ENCODE data around the gene CYTL1.

The CYTL1 gene

DNA sequence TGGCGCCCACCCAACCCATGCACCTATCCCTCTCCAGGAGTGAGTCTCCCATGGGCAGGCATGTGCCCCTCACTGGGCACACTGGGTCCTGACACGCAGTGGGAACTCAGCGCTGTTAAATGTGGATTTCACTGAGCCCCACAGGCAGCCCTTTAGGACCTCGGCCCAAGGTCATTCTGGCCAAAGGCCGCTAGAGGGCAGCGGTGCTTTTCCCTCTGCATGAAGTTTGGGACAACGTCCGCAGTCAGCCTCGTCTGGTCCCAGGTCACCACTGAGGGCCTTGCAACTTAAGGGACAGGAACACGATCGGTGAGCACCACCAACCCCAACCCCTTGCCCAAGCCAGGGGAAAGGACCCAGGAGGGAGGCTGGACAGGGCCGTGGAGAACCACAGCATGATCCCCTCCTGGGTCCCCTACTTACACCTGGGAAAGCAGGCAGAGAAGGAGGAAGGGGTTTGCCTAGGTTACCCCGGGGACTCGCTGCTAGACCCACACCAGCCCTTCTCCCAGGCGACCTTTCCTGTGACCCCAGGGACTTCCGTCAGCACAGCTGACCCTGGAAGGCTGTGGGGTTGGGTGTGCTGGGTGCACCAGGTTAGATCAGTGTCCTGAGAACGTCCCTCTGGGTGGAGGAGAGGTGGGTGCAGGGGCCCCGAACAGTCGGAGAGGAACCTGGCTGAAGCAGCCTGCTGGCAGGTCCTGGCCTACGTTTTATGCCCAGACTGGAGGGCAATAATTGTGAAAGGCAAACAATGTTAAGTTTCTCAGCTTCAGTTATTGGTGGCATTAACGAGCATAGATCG lies 24.0 kb downstream of the CYTL1 start:
- DNase-seq: peak; percentile 74

DNA sequence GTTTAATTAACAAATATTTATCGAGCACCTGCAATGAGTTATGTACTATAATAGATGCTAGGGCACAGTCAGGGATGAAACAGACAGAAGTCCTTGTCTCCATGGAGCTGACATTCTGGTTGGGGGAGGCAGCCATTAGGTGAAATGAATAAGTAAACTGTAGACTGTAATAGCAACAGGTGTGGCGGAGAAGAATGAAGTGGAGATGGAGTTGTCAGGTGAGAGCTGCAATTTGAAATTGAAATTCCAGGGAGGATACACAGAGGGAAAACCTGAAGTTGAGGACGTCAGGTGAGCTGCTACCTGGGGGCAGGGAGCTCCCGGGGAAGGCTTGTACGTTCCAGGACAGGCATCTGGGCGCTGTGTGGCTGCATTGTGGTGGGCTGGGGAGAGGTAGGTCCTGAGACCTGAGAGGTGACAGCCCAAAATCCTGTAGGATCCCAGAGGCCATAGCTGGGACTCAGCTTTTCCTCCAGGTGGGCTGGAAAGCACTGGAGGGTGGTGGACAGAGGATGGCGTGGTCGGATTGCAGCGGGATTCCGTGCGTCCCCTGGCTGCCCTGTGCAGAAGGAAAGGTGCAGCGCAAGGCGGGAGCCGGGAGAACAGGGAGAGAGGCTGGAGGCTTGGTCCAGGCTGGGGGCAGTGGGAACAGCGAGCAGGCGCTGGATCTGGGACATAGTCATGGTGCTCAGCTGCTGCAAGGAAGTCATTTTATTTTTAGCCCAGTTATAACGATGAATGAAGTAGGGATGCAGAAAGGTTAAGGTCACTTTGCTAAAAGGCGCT lies 24.8 kb downstream of the CYTL1 start:
- DNase-seq: no peak

DNA sequence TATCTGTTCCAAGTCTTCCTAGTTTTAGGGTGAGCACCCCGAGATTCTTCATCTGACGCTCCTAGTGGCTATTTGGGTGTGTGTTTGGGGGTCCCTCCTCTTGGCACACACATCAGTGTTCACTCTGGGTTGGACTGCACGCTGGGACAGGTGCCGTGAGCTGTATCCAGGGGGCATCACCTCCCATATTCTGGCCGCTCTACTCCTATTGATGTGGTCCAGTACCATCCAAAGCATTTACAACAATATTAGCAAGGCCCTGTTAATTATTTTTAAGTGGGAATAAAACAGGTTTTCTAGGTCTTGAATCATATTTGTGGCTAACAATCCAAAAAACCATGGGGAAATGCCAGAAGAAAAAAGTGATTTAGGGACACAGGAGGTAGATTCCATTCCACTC lies 26.4 kb downstream of the CYTL1 start:
- DNase-seq: no peak

DNA sequence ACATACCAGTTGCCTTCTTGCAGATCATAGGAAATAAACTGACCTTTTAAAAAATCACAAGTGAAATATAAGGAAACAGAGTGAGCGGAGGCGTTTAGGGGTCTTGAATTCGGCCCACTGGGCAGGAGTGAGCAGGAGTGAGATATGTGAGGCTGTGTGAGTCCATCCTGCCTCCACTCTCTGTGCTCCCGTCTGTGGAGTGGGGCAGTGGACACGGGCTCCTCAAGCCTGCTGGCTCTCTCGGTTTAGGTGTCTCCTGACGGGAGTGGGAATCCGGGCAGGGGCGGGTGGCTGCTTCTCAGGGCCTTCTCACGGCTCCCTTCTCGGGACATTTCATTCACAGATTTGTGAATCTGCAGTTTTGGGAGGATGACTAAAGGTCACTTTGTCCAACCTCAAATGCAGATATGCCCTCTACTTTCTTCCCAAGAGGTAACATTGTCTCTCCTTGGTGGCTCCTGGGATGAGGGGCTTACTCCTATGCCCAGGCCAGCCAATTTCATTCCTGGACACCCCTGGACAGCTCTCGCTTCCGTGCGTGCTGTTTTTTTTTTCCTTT lies 27.6 kb downstream of the CYTL1 start:
- no peak for DNase-seq

DNA sequence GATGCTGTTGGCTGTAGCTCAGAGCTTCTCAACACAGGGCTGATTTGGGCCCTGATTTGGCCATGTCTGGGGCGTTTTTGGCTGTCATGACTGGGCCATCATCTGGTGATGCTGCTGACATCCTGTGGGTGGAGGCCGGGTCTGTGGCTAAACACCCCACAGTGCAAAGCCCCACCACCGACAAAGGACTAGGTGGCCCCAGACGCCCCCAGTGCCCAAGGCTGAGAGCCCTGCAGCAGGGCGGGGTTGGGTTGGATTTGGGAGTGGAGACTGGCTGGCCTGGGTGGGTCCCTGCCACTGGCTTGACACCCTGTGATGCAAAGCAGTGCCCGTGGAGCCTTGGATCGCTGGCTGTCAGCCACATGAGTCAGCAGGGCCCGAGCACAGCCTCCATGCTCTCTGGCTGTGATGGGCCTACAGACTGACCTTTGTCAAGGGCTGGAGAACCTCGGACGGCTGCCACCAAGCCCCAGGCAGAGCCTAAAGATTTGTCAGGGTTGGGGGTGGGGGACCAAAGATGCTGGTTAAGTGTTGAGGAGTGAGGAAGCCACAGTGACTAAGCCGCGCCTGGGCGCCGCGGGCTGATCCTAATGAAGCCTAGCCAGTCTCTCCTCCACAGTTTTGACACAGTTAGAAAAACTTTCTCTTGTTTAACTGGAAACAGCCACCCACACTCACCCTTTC lies 28.3 kb downstream of the CYTL1 start:
- peak; percentile 98 for DNase-seq

DNA sequence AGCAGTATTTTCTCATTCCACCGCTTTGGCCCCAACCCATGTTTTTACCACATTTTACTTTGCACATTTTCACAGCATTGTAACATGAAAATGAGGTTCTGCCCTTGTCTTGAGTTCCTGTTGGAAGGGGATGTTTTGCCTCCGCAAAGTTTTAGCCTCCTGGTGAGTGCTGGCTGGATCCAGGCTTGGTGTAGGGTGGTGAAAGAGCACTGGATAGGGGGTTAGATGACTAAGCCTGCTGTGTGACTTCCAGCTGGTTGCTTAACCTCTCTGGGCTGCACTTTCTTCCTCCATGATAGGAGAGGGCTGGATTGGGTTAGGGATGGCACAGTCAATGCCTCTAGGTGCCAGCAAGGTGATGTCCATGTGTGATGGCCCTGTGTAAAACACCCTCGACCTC lies 28.9 kb downstream of the CYTL1 start:
- DNase-seq: no peak

DNA sequence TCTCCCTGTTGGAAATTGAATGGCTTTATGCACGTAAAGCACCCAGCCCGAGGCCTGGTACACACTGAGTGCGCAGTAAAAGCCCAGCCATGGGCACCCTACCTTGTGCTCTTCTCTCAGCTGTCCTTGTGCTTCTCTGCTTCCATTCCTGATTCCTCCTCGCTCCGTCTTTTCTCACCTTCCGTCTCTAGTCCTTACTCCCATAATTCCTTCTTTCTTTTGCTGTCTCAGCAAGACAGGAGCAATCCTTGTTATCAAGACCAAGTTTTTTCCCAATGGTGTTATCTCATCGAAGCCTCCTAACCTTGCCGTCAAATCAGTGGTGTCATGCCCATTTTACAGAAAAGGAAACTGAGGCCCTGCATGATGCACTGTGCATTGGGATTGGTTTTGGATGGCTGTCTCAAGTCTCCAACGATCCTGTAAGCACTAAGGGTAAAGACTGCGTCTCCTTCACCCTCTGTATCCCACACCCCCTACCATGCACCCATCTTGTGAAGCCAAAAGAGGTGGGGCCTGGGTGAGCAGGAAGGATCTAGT lies 30.1 kb downstream of the CYTL1 start:
- DNase-seq: no peak

DNA sequence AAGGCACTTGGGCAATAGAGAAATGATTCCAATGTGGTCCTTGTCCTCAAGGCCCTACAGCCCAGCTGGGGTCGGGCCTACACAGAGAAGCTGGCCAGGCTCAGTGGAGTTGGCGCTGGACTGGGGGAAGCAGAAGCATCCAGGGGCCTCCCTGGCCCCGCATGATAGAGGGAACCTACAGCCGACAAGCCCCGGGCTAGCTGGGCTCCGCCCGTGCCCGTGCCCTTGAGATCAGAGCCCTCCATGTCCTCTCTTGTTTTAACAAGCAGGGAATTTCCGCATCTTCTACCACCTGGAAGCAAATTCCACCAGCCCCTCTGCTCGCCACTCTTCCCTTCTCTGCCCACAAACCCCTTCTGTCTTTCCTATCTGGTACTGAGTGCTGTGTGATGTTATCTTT lies 31.6 kb downstream of the CYTL1 start:
- no peak for DNase-seq

DNA sequence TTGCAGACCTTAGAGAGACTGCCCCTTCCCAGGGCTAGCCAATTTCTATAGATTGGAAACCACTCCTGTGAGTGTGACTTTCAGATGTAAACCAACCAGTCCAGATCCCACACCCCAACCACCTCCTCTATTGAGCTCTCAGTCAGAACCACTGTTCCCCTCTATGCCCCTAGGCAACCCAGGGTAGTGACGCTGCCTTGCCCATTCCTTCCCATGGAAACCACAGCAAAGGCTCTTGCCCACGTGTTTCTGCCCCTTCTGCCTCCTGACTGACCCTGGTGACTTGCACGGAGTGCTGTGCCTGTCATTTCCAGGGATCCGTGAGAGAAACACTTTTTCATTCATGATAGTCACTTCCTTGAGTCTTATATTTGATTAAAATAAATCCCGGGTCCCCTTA lies 32.4 kb downstream of the CYTL1 start:
- no peak for DNase-seq

DNA sequence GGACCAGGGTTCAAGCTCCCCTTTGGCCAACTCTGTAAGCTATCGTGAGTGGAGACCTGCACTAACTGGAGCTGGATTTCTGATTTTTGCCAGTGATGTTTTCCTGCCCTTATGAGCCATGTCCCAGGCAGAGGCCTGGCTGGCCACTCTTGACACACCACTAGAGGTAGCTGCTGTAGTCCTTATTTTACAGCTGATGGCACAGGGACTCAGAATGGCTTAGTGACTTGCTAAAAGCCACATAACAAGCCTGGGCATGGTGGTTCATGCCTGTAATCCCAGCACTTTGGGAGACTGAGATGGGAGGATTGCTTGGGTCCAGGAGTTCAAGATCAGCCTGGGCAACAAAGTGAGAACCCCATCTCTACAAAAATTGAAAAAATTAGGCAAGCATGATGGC lies 33.4 kb downstream of the CYTL1 start:
- peak; percentile 25 for DNase-seq

DNA sequence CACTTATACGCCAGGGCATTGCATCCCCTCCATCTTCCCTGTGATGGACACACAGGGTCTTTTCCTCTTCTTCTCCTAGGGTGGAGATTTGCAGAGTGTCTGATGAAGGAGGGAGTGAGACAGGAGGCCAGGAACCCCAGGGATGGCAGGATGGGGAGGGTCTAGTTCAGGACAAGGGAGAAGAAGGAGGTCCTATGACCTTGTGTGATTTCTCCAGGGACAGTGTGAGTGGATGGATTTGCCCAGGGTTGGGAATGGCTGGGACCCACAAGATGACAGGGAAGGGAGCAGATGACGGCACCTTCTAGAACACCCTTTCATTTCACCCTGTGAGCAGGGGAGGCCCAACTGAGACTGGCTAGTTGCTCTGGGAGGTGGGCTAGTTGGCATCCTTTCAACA lies 34.2 kb downstream of the CYTL1 start:
- DNase-seq: no peak

DNA sequence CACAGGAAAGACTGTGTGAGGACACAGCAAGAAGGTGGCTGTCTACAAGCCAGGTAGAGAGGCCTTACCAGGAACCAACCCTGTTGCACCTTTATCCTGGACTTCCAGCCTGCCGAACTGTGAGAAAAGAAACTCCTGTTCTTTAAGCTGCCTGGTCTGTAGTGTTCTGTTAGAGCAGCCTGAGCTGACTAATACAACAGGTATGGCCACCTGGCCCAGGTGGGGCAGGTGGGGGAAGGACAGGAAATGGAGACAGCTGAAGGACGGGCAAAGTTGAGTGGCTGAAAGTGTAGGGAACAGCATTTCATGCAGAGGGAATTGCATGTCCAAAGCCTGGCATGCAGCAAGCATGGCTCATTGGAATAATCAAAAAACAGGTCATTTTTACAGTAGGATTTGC lies 35.1 kb downstream of the CYTL1 start:
- no peak for DNase-seq

DNA sequence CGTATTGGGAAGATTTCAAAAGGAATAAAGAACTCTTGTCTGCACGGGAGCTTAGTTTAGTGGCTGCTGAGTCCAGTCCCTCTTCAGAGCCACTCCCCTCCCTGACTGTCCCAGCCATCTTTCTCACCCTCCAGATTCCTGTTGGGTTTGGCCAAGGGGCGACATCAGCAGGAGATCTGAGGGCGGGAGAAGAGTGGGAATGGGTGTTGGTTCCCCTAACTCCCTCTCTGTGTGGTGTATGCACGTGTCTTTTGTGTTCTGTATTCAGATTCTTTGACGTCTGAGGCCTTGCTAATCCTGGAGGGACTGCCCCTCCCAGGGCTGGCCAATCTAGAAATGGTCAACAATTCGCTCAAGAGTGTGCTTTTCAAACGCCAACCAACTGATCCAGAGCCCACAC lies 37.4 kb downstream of the CYTL1 start:
- DNase-seq: no peak

DNA sequence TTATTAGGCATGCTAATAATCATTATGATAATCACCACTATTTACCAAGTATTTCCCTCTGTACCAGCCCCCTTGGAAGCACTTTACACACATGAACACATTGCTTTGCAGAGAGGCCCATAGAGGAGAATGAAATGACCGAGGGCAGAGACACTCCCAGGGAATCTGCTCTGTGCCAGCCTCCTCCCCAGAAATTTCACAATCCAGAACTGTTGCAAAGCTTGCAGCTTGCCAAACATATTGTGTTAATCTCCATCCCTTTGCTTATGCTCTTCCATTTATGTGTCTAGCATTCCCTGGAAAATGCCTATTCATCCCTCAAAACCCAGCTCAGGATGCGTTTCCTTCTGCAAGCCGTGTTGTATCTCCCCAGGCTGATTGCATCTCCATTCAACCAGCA lies 37.8 kb downstream of the CYTL1 start:
- no peak for DNase-seq

DNA sequence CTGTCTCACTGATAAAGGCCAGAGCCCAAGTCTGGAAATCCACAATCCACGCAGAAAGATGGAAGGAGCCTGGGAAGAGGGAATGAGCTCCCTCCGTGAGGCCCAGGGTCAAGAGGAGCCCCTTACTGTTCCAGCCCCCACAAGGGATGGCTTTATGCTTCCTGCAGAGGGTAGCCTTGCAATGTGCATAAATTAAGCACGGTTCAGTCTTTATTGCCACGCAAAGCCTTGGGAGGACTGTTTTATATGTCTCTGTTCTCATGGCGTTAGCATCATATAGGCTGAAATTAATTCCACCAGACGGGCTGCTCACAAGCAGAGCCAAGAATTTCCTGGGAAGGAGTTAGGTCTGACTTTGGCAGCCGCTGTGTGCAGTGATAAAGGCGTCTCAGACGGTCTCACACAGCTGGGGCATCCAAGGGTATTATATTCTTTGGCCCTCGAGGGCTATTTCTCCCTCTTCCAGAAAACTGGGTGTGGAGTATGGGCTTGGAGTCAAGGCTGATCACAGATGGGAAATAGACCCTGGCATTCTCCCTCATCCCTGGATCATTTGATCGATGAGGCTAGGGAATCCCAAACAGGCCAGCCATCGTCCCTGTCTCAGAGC lies 38.5 kb downstream of the CYTL1 start:
- DNase-seq: no peak

DNA sequence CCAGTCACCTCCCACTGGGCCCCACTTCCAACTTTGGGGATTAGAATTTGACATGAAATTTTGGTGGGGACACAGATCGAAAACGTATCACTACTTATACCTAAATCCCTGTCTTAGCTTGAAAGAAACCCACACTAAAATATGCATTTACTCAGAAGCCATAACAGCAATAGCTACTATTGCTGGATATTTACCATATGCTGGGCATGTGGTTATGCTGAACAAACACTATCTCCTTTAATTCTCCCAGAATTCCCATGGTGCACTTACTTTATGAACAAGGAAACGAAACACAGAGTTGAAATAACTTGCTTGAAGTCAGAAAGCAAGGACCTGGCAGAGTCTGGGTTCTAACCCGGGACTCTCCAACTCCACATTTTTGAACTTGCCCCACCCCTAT lies 39.3 kb downstream of the CYTL1 start:
- DNase-seq: no peak

DNA sequence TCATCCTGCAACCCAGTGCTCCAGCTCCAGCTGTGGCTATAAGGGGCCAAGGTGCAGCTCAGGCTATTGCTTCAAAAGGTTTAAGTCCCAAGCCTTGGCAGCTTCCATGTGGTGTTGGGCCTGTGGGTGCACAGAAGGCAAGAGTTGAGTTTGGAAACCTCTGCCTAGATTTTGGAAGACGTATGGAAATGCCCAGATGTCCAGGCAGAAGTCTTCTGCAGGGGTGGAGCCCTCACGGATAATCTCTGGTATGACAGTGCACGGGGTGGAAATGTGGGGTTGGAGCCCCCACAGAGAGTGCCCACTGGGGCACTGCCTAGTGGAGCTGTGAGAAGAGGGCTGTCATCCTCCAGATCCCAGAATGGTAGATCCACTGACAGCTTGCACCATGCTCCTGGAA lies 44.5 kb downstream of the CYTL1 start:
- no peak for DNase-seq

DNA sequence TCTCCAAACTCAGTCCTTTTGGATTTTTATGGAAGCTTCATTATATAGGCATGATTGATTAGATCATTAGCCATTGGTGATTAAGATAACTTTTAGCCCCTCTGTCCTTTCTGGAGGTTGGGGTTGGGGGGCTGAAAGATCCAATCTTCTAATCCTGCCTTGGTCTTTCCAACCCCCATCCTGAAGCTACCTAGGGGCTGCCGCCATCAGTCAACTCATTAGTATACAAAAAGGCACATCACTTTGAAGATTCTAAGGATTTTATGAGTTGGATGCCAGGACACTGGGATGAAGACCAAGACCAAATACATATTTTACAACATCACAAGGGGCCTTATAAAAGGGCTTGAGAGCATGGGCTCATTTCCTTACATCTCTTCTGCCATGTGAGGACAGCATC lies 47.5 kb downstream of the CYTL1 start:
- DNase-seq: no peak

DNA sequence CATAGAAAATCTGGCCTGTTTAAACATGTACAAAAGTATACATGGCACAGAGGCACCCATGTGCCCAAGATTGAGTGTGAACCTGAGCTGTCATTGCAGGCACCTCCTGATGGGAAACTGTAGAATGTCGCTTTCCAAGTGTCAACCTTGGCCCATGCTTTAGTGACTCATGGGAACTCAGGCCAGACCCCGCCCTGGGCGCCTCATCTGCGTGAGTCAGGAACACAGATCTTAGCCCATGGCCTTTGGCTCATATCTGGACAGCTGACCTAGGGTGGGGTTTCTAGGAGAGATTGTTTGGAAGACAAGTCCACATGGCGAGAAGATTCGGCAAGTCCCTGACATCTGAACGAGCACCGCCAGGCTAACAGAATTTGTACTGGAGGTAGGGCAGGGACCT lies 50.0 kb downstream of the CYTL1 start:
- peak; percentile 32 for DNase-seq

DNA sequence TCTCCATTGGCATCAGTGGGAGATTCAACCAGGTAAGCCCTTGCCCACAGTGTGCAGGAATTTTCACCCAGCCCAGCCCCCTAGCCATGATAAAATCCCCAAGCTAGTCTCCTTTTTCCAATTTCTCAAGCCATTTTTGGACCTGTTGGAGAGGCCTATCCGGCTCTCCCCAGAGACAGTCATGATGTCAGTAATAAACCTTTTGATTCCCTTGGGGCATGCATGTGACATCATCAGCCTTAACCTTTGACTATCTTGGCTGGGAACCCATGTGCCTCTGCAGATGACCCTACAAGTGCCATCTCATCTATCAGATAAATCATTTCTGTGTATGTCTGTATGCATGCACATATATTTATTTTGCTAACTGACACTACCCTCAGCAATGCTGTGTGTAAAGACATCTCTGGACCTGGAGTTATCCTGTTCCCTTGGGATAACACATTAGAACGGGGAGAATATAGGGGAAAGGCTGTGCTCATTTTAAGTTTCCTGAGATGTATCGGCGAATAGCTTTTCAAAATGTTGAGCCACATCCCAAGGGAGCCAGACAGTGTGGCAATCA lies 51.0 kb downstream of the CYTL1 start:
- no peak for DNase-seq
